Measurements from ENCODE around the gene TECPR2.
A peak's percentile ranks its signal among the peaks of the same experiment; 100 is the strongest.
"Not testable (repeated sequence)": the region's sequence is repeated elsewhere in the genome, so short reads cannot be mapped to it uniquely, and the experiment has no call there.

The TECPR2 gene

GRCh38 chr14:102532204-102532658 lies 169.5 kb downstream of the TECPR2 start:
- no peak for DNase-seq

- no peak for DNase-seq
Observed at GRCh38 chr14:102537981-102538601, 175.3 kb downstream of the TECPR2 start.

- no peak for DNase-seq
Observed at GRCh38 chr14:102538602-102539543, 176.1 kb downstream of the TECPR2 start.

GRCh38 chr14:102539544-102540314 lies 177.0 kb downstream of the TECPR2 start:
- peak; percentile 88 for DNase-seq

- DNase-seq: no peak
Observed at GRCh38 chr14:102540315-102541028, 177.7 kb downstream of the TECPR2 start.

GRCh38 chr14:102541029-102541491 lies 178.3 kb downstream of the TECPR2 start:
- DNase-seq: not testable (repeated sequence)

- no peak for DNase-seq
Observed at GRCh38 chr14:102541771-102542170, 179.0 kb downstream of the TECPR2 start.

GRCh38 chr14:102544046-102544746 lies 181.5 kb downstream of the TECPR2 start:
- DNase-seq: no peak

GRCh38 chr14:102544747-102545460 lies 182.2 kb downstream of the TECPR2 start:
- DNase-seq: no peak

- peak; percentile 62 for DNase-seq
Observed at GRCh38 chr14:102545461-102546265, 182.9 kb downstream of the TECPR2 start.

- DNase-seq: no peak
Observed at GRCh38 chr14:102548616-102549240, 186.0 kb downstream of the TECPR2 start.

GRCh38 chr14:102550927-102551401 lies 188.2 kb downstream of the TECPR2 start:
- not testable (repeated sequence) for DNase-seq

All from fibroblast of skin of scalp (primary cell).